ENCODE measurements around the gene R3HCC1L.

R3HCC1L gene

DNA sequence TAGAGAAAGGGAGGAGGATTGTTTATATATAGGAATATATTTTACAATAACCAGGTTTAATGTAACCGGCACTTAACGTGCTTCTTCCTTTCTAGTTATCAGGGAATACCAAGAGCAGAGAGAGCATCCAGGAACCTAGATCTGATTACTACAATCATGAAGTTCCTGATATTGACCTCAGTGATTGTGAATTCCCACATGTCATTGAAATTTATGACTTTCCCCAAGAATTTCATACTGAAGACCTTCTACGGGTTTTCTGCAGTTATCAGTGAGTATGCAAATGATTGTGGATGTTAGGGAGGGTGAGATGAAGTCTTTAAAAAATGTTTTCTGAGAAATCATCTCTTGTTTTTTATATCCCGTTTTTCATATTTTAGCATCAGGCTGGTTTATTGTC lies 97.0 kb downstream of the R3HCC1L start:
- no peak for DNase-seq (ENCODE audit: low read depth)
- no peak overlapping the region for H3K4me3 ChIP-seq (replicated peaks; ENCODE audit: low read depth, low read length)
- TF ChIP-seq, protein P1, sequence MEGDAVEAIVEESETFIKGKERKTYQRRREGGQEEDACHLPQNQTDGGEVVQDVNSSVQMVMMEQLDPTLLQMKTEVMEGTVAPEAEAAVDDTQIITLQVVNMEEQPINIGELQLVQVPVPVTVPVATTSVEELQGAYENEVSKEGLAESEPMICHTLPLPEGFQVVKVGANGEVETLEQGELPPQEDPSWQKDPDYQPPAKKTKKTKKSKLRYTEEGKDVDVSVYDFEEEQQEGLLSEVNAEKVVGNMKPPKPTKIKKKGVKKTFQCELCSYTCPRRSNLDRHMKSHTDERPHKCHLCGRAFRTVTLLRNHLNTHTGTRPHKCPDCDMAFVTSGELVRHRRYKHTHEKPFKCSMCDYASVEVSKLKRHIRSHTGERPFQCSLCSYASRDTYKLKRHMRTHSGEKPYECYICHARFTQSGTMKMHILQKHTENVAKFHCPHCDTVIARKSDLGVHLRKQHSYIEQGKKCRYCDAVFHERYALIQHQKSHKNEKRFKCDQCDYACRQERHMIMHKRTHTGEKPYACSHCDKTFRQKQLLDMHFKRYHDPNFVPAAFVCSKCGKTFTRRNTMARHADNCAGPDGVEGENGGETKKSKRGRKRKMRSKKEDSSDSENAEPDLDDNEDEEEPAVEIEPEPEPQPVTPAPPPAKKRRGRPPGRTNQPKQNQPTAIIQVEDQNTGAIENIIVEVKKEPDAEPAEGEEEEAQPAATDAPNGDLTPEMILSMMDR (IDR thresholded peaks at IDR 0.05; ENCODE audit: low read length, missing control alignments), result no peak

- H3K4me3 ChIP-seq (replicated peaks; ENCODE audit: low read depth, low read length), result no peak overlapping the region
- TF ChIP-seq, protein P1 (IDR thresholded peaks at IDR 0.05; ENCODE audit: low read length, missing control alignments), result no peak
- no peak for DNase-seq (ENCODE audit: low read depth)
Measured at GRCh38 chr10:98235846-98236245, 101.4 kb downstream of the R3HCC1L start.

GRCh38 chr10:98236862-98237261 lies 102.4 kb downstream of the R3HCC1L start:
- no peak overlapping the region for H3K4me3 ChIP-seq (replicated peaks; ENCODE audit: low read depth, low read length)
- TF ChIP-seq, protein P1 (IDR thresholded peaks at IDR 0.05; ENCODE audit: low read length, missing control alignments), result no peak
- DNase-seq (ENCODE audit: low read depth), result no peak

- no peak overlapping the region for H3K4me3 ChIP-seq (replicated peaks; ENCODE audit: low read depth, low read length)
- DNase-seq (ENCODE audit: low read depth), result no peak
- TF ChIP-seq, protein P1 (IDR thresholded peaks at IDR 0.05; ENCODE audit: low read length, missing control alignments), result no peak
Measured at GRCh38 chr10:98238391-98238790, 103.9 kb downstream of the R3HCC1L start.

DNA sequence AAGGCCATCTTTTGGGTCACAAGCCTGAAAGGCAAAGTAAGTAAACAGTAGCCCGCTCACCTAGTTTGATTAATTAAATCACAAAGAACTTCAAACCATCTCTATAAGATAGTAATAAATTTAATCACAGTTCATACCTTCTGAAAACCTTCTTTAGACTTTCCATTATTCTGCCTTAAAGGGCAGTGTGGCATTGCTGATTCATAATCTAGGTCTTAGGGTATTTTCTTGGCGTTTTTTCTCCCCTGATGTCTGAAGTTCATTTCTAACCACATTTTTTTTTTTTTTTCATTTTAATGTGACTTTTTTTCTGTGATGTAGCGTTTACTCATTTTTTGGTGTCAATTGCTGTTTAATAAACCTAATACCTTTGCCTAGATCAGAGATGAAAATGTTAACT lies 106.1 kb downstream of the R3HCC1L start:
- H3K4me3 ChIP-seq (replicated peaks; ENCODE audit: low read depth, low read length), result no peak overlapping the region
- TF ChIP-seq, protein P1 (IDR thresholded peaks at IDR 0.05; ENCODE audit: low read length, missing control alignments), result no peak

DNA sequence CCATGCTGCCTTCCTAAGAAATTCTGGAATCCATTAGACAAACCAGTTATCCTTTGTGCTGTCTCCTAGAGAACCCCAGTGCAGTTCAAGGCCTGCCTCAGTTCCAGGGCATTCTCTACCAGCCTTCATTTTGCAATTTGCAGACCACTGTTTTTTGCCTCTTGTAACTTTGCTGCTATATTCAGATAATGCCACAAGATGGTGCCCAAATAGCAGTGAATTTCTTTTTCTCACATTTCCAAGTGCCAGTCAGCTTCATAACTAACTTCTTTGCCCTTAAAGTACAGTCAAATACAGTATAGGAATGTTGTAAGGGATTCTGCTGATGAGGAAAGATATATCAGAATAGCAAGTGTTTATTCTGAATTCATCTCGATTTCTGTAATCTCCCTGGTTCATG lies 108.4 kb downstream of the R3HCC1L start:
- TF ChIP-seq, protein P1 (IDR thresholded peaks at IDR 0.05; ENCODE audit: low read length, missing control alignments), result peak; percentile 58
- peak; percentile 58 for DNase-seq (ENCODE audit: low read depth)
- no peak overlapping the region for H3K4me3 ChIP-seq (replicated peaks; ENCODE audit: low read depth, low read length)

More for the DNA sequence above, 106.1 kb downstream of the R3HCC1L start:
- no peak for DNase-seq (ENCODE audit: low read depth)

DNA sequence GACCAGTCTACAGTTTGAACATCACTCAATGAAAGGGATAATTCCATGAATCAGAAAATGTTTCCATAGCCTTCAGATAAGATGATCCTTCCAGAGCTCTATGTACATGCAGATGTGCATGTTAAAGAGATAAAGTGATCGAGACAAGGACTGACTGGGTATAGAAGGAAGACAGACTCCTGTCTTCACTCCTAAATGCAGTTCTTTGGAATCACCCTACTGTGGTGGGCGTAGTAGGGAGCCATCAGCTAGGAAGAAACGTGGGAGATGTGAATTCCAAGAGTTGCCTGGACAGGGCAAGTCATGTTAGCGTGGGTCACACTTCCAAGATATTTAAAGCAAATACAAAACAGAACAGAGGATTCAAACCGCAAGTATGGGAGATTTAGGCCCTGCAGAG lies 109.7 kb downstream of the R3HCC1L start:
- TF ChIP-seq, protein P1 (IDR thresholded peaks at IDR 0.05; ENCODE audit: low read length, missing control alignments), result no peak
- DNase-seq (ENCODE audit: low read depth), result no peak
- H3K4me3 ChIP-seq (replicated peaks; ENCODE audit: low read depth, low read length), result no peak overlapping the region

Data from fibroblast of pulmonary artery (primary cell).